CD4-positive, alpha-beta T cell treated with Interleukin-4 for 1 hour (primary cell): ENCODE results near the gene WHRN.

Experiments
- DNase-seq, 2 donors: peaks; one replicate each; pipeline ENCODE4 v3.0.0-alpha.2; 2020 to 2022

The WHRN gene

GRCh38 chr9:114491430-114492003 is 13.8 kb downstream of the WHRN start:
- DNase-seq, result no peak

GRCh38 chr9:114489928-114490327 is 15.3 kb downstream of the WHRN start:
- no peak for DNase-seq

GRCh38 chr9:114488398-114489129 is 16.7 kb downstream of the WHRN start:
- DNase-seq, result no peak

- peak; percentile 71 to 81 for DNase-seq
Observed at GRCh38 chr9:114487607-114488300, 17.5 kb downstream of the WHRN start.

GRCh38 chr9:114486205-114486963 is 18.9 kb downstream of the WHRN start:
- DNase-seq, result no peak

GRCh38 chr9:114484854-114485443 is 20.3 kb downstream of the WHRN start:
- peak; percentile 49 to 60 for DNase-seq

- no peak for DNase-seq
Observed at GRCh38 chr9:114484215-114484853, 20.9 kb downstream of the WHRN start.

GRCh38 chr9:114483499-114483898 is 21.8 kb downstream of the WHRN start:
- DNase-seq, result no peak

GRCh38 chr9:114482593-114482992 is 22.7 kb downstream of the WHRN start:
- DNase-seq, result no peak

GRCh38 chr9:114481789-114482188 is 23.5 kb downstream of the WHRN start:
- no peak for DNase-seq

GRCh38 chr9:114480746-114481435 is 24.4 kb downstream of the WHRN start:
- DNase-seq, result no peak

GRCh38 chr9:114478871-114479270 is 26.4 kb downstream of the WHRN start:
- no peak for DNase-seq

- no peak for DNase-seq
Observed at GRCh38 chr9:114478459-114478858, 26.8 kb downstream of the WHRN start.

- DNase-seq, result no peak
Observed at GRCh38 chr9:114477642-114478041, 27.6 kb downstream of the WHRN start.

- no peak for DNase-seq
Observed at GRCh38 chr9:114476891-114477469, 28.3 kb downstream of the WHRN start.

GRCh38 chr9:114475412-114476135 is 29.7 kb downstream of the WHRN start:
- DNase-seq, result no peak

GRCh38 chr9:114474425-114474824 is 30.8 kb downstream of the WHRN start:
- no peak for DNase-seq

- no peak for DNase-seq
Observed at GRCh38 chr9:114473447-114473801, 31.8 kb downstream of the WHRN start.

GRCh38 chr9:114472765-114473446 is 32.4 kb downstream of the WHRN start:
- DNase-seq, result no peak

GRCh38 chr9:114471157-114471556 is 34.1 kb downstream of the WHRN start:
- no peak for DNase-seq
